ENCODE measurements around the gene LAMA2.

LAMA2 gene

DNA sequence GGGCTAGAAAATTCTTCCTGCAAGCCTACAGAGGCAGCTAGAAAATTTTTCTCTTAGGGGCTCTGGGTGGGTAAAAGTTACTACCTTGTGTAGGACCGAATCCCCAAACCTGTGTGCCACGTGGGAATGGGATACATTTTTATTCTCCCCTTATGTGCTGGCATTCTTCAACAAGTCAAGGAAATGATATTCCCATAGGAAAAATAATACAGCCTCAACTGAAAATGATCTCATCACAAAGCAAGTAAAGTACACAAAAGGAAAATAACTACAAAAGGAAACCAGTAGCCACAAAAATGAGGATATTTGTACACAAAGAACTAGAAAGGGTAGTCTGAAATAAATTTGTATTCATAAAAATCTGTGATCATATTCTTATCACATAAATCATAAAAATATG, 298.1 kb downstream of the LAMA2 start:
- no peak for DNase-seq (ENCODE audit: low read depth, low spot score)

DNA sequence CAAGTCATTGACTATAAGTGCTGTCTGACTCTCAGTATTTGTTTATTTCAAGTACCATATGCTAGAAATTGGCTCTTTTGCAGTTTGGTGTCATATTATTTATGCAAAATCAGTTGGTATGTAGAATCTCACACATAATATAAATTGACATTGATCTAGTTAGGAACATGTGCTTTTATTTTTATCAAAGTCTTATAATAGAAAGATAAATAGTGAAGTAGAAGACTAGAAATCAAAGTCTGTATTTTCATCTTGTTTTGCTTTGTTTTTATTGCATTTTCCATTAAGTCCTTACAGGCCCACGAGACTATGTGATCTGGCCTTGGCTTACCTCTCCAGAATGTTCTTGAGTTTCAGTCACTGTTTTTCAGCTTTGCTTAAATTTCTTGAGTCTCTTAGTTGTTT, 300.3 kb downstream of the LAMA2 start:
- no peak for DNase-seq (ENCODE audit: low read depth, low spot score)

DNA sequence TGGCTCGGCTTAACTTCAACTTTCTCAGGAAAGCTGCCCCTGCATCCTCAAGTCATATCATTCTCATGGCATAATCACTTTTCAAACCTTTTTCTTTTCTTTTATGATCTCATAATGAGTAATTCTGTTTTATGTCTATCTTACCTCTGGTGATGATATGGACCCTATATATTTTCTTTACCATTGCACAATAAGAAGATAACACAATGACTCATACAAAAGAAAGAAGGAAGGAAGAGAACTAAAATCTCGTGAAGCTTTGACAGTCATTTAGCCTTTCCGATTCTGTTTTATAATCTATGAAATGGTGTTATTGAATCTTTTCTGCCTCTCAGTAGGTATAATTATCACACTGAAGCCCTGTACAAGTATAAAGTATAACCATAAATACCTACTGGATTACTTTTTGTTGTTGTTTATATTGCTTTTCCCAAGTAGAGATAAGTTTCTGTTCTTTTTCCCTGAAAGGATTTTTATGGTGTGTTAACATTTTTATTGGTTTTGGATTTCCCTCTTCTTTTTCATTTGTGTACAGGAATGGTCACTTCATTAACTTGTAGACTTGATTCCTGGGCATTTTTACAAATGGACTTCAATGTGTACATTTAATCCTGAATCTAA, 300.9 kb downstream of the LAMA2 start:
- no peak for DNase-seq (ENCODE audit: low read depth, low spot score)

DNA sequence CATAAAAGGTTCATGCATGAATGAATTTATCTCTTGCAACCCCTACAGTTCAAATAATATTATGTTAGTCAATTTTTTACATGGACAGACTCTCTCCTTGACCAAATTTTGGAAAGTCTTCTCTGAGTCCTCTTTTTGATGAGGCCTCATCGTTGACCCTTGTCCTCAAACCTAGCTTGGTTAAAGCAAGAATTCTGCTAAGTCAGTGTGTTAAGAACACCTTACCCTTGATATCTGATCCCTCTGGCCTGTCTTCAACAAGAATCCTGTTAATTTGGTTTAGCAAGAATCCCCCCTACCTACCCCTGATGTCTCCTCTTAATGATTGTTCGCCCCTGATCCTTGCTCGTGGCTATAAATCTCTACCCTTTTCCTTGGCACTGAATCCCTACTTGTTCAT, 301.4 kb downstream of the LAMA2 start:
- no peak for DNase-seq (ENCODE audit: low read depth, low spot score)

DNA sequence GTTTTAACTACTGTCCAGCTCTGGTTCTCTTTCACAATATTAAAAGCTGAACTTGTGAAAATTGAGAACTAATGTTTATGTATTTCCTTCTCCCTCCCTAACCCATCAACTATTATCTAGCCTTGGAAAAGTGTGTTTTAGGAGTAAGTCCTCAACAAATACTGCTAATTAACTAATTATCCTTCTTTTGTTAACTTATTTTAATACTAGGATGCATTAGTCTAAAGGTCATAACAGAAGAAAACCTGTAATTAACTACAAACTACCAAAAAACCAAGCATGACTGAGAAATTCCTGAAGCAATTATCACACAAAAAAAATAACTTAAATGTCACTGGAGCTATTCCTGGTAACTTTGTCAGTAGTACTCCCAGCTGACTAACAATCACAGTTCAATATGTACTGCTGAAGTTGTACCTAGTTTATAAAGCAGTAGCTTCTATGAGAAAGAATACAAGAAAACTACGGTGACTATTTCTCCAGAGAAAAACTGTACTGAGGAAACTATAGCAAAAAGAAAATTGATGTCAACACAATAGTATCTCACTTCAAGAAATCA, 301.9 kb downstream of the LAMA2 start:
- no peak for DNase-seq (ENCODE audit: low read depth, low spot score)

DNA sequence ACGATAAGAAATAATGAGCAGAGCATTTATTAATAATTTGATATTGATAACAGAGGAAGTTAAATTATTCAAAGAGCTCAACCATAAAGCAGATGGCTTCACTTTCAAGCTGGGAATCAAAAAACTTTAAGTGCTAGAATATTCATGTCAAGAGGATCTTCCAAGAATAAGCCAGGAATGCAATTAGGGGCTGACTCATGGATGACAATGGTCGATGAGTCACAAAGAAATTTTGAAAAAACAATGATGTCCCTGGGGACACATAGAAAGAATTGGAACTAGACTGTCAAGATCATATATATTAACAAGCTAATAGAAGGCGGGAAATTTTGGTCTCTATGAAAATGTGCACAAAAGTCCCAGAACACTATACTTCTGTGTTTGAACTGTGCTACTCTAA, 304.1 kb downstream of the LAMA2 start:
- DNase-seq (ENCODE audit: low read depth, low spot score), result peak; percentile 24

DNA sequence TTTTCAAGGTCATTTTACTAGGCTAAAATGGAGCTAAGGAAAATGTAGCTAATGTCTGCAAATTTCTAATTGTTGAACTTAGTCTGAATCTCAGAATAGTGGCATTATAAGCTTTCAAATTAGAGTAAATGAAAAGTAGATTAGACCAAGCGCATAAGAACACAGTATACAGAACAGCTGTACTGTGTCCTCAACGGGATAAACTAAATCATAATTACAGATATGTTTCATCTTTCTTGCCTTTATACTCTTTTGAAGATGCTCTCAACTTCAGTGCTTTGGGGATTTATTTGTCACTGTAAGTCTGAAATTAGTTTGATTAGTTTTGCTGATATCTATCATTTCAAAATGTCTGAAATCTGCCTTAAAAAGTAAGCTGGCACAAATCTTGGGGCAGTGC, 305.4 kb downstream of the LAMA2 start:
- DNase-seq (ENCODE audit: low read depth, low spot score), result no peak

DNA sequence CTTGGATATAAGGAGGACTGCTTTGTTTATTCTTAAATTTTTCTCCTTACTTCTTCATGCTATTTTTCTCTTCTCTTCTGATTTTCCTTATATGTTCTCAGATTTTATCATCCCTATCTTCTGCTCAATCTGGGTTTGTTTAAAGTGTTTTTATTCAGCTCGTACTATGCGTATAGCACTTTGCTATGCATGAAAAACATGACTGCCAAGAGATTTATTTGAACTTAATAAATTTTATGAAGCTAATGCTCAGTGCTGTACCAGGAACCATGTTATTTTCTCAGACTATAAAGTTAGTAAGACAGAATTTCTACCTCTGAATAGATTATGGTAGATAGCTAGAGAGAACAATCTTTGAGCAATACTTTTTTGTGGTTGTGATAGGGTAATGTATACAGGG, 305.9 kb downstream of the LAMA2 start:
- DNase-seq (ENCODE audit: low read depth, low spot score), result no peak

DNA sequence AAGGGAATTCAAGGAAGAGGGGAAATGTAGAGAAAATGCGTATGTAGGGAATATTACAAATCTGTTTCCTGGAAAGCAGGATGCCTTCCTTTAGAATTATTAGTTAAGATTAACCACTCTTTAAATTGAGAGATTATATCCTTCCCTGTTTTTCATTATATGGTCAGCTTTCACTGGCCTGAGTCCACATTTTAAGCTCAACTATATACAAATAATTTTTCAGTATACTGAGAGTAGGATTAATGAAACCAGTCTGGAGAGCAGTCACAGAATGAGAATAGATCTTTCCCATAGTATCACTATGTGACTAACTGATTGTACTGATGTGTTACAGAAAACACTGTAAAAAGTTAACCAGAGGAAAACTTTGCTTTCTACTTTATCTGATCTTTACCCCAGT, 306.3 kb downstream of the LAMA2 start:
- DNase-seq (ENCODE audit: low read depth, low spot score), result no peak

DNA sequence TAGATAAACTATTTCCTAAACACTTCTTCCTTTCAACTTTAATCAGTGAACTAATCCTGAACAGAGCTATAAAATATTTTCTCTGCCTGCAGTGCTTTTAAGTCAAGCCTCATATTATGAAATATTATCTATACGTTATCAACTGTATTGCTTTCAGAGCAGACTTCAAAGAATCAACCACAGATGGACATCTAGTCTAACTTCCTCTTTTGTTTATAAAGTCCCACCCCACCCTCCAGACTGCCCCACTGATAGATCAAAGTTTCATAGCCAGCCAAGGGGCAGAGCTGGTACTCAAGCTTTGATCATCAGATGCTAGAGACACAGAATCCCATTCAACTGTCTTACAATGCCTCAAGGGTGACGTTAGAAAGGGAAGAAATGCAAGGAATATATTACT, 308.3 kb downstream of the LAMA2 start:
- no peak for DNase-seq (ENCODE audit: low read depth, low spot score)

DNA sequence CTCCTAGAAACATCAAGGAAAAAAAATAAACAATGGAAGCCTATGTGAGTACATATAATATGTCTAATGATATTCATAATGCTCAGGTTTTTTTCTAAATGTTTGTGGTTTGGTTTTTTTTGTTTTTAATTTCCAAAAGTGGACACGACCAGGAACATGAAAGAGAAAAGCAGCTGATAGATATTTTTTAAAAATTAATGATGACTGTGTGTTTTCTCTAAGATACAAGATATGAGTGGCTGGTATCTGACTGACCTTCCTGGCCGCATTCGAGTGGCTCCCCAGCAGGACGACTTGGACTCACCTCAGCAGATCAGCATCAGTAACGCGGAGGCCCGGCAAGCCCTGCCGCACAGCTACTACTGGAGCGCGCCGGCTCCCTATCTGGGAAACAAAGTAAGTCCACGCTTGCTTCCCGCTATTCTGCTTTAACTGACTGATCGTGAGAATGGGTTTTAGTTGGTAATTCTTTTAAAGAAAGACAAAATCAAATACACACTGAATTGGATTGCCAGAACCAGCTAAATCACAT, 309.6 kb downstream of the LAMA2 start:
- no peak for DNase-seq (ENCODE audit: low read depth, low spot score)

DNA sequence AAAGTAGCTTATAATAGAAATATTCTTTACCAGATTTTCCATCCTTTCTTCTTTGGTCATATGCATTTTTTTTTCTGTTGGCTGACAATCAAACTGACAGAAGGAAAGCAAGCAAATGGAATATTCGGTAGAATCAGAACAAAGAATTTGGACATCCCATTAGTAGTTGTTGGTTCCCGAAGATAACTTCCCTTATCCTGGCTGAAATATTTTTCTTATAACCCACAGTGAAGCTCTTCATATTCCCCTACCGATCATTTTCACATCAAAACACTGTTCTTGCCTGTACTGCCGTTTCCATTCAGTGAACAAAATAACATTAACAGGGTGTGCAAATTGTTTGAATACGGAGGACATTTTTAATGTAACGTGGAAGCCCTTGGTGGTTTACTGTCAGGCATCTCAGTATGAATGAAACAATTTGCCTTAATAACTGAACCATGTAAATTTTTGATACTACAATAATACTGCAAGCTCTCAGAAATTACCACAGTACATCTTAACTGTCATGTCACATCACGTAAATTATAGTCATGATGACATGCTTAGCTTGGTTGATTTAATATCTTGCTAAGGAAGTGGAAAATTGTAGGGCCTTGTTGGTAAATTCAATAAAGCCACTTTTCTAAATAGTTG, 311.5 kb downstream of the LAMA2 start:
- no peak for DNase-seq (ENCODE audit: low read depth, low spot score)

DNA sequence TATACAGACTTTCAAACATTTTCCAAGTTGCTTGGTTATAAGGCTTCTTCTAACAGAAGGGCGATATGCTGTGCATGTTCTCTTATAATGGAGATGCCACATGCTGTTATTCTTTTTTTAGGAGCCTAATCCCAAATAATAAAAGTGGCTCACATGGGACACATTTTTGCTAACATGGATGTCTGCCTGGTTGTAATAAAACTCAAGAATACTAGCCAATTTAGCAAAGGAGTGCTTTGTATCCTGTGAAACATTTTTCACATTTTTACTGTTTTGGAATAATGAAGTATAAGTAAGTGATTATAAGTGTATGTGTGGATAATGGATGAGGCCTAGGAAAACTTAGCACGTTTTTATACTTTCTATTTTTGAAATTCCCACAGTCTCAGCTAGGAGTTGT, 312.2 kb downstream of the LAMA2 start:
- DNase-seq (ENCODE audit: low read depth, low spot score), result no peak

DNA sequence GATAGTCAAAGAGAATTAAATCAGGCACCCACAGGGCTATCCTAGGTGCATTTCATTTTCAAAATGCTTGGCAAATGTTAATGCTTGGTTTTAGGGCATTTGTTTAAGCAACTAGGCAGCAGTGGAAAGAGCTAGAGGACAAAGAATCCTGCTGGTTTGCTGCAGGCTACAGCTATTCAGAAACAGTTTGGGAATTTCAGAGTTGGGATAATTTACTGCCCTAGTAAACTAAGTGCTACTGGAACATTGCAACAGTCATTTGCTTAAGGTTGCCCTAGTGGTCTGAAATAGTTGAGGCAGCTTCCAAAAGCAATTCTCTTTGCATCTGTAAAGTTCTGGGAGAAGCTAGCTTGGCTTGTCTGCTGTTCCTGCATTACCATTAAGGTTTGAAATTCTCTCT, 312.7 kb downstream of the LAMA2 start:
- no peak for DNase-seq (ENCODE audit: low read depth, low spot score)

DNA sequence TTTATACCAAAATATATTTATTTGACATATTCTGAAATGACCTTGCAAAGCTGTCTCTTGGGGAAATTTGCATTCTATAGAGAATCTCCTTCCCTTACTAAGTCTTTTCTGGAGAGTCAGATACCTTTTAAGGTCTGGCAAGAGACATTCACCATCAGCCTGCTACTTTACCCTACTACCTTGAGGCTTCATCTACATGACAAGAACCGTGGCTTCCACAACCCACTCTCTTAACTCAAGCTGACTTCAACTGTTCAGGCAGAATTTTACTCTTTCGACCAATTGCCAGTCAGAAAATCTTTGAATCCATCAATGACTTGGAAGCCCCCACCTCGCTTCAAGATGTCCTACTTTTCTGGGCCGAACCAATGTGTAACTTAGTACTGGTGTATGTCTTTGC, 314.2 kb downstream of the LAMA2 start:
- no peak for DNase-seq (ENCODE audit: low read depth, low spot score)

DNA sequence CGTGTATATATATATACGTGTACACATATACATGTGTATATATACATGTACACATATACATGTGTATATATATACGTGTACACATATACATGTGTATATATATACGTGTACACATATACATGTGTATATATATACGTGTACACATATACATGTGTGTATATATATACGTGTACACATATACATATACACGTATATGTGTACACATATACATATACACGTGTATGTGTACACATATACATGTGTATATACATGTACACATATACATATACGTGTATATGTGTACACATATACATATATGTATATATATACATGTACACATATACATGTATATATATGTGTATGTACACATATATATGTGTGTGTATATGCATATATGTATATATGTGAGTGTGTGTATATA, 317.2 kb downstream of the LAMA2 start:
- no peak for DNase-seq (ENCODE audit: low read depth, low spot score)

DNA sequence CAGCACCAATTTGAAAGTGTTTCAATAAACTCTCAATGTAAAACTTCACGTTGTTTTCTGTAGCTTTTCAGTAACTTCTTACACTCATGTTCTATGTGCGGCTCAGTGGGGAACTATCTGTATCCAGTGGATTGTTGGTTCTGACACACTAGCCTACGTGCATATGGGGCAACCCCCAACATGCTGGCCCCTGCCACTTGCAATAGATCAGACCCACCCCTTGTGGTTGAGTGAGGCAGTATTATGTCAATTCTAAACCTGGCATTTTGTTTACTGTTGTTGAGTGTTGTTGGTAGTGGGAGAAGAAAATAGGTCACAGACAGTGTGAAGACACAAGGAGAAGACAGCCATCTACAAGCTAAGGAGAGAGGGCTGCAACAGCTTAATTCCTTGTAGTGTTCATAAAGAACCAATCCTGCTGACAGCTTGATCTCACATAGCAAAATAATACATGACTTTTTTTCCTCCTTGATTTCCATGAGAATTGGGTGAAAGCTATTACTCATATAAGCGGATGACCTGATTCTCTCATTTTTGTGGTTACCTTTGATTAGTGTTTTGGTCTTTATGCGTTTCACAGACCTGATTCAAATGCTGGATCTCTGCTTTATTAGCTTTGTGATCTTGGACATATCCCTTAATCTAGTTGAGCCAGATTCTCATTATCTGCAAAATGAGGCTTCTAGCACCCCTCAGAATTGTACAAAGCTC, 320.4 kb downstream of the LAMA2 start:
- no peak for DNase-seq (ENCODE audit: low read depth, low spot score)

DNA sequence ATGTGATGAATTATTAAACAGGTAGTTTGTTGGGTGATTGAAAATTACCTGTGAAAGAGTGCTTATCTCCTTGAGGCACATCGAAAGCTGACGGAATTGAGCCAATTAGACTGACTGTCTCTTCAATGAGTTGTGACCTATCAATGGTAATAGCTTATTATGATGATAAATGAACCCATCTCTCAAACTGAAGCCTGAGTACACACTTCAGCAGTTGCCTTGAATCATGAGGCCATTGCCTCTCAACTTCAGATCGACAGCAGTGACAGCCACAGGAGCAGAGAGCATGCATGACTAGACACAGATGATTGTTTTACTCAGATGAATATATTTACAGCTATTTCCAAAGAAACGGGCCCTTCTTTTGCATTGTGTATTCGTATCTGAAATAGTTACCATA, 323.9 kb downstream of the LAMA2 start:
- no peak for DNase-seq (ENCODE audit: low read depth, low spot score)

DNA sequence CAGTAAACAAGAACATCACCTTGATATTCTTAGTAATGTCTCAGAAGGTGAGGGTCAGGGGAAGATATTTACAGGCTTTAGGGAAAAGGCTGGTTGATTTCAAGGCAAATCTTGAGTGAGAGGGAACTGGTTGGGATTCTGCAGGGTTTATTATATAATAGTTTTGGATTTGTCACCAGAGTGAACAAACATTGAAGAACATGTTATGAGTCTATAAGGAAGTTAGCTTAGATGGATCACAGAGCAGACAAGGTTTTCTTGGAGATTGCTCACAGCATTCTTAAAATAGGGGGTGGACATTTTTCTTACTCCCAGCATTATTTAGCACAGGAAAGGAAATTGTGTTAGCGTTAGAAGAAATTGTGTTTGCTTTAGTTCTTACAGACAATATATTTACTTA, 324.9 kb downstream of the LAMA2 start:
- DNase-seq (ENCODE audit: low read depth, low spot score), result no peak

DNA sequence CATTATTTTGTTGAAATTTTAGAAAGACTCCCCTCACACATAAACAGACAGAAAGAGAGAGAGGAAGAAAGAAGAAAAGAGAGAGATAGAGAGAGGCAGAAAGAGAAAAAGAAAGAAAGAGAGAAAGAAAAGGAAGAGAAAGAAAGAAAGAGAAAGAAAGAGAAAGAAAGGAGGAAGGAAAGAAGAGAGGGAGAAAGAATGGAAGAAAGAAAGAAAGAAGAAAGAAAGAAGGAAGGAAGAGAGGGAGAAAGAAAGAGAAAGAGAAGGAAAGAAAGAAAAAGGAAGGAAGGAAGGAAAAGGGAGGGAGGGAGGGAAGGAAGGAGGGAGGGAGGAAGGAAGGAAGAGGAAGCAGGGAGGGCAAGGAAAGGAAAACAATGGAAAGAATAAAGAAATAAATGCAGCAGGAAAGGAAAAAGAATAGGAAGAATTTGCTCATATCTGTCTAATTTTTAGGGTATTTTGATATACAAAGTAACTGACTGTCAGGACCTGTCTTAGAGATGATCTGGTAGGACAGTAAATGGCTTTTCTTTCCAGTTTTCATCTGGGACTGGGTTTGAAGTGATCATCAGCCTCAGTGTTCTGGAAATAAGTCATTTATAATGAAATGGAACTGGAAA, 325.6 kb downstream of the LAMA2 start:
- DNase-seq (ENCODE audit: low read depth, low spot score), result no peak

DNA sequence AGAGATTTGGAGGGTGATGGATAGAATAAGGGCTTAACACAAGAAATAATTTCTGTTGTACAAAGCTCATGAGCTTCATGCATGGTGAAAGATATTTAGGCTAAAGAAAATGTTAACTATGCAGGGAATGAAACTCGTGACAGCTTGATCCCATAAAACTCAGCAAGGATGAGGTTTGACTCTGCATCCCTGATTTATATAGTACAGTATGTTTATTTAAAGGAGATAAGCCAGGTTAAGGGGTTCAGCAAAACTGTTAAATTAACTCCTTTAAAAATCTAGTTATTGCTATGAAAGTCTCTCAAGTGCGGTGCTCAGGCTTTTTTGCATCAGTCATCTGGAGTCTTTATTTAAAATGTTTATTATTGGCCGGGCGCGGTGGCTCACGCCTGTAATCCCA, 326.4 kb downstream of the LAMA2 start:
- no peak for DNase-seq (ENCODE audit: low read depth, low spot score)

DNA sequence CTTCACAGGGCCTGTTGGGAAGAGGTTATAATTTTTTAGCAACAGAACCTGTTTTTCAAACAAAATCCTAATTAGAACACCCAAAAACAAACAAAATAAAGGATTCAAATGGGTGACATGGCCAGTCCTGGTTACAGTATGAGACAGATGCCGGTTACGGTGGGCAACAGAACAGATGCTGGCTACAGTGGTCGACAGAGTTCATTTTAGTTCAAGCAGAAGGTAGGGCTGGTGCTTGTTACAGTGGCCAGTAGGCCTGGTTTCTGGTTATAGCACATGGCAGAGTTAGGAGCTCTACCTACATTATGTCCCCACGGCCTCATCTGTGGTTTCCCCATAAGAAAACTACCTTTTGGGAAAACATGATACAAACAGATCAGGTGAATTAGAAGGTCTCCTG, 327.7 kb downstream of the LAMA2 start:
- DNase-seq (ENCODE audit: low read depth, low spot score), result no peak
